HK-2 (cell line): ENCODE measurements around the gene LRRC45.

Experiments used
- DNase-seq: peaks from one replicate; pipeline ENCODE4 v3.0.0-alpha.2; 2018; ENCODE audit not compliant: unreplicated experiment

LRRC45 gene

DNA sequence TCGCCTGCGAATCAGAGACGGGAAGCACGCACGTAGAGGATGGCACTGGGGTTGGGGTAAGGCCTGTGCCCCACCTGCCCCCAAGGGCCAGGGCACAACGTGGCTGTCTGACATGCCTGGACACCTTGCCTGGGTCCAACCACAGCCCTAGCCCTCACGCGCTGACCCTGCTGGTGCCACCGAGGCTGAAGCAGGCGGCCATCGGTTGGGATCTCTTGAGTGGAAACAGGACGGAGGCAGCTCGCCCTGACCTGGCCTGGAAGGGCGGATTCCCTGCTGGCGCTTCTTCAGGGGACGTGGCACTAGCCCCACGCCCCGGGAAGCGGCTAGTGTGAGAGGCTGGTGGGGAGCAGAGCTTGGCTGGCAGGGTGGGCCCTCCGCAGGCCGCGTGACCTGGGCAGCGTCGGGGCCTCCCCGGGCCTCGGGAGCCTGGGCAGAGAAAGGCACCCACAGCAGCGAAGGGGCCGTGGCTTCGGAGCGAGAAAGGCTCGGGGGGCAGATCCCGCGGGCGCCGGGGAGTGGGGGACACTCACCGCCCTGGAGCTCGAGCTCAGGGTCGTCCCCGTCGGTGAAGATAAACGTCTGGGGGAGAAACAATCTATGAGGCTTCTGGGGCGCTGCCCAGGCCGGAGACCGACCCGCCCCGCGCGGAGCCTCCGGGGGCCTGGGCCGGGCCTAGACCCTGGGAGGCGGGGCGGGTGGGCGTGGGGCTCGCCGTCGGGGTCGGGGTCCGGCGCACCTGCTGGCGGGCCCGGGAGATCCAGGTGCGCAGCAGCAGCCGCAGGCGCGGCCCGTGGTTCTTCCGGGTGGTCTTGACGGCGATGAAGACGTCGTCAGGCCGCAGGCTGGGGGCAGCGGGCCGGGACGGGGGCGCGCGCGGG, 27.9 kb downstream of the LRRC45 start:
- no peak for DNase-seq

DNA sequence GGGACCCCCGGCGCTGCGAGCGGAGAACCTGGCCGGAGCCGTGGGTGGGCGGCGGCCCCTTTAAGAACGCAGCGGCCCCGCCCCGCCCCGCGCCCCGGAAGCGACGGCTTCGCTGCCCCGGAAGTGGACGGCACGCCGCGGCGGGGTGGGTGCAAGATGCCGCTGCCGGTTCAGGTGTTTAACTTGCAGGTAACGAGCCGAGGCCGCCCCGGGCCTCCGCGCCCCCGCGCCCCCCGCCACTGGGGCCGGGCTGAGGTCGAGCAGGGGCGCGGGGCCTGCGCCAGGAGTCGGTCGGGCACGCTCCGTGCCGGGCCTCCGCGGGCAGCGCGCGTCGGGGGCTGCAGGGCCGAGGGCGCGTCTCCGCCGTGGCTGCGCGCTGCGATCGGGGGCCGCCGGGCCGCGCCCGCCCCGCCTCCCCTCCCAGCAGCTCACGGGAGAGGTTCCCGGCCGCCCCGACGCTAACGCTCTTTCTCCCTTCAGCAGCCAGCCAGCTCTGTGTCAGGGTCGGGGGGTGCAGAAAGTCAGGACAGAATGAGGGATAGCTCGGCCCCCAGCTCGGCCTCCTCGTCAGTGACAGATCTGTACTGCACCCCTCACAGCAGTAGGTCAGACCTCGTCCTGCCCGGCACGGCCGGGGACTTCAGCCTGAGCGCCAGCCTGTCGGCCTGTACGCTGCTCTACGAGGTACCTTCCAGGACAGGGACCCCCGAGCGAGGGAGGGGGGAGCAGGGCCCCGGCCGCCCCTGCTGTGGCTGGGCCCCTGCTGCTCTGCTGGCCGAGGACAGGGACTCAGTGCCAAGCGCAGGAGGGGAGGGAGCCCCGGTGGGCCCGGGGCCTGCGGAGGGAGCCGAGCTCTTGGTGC, 28.9 kb downstream of the LRRC45 start, which contains the start of the genes GPS1 and RFNG:
GPS1 (plus strand) TSS at position 123 of the 862 bp plus-strand sequence; CDS start at position 157, 34 bp downstream.
RFNG (minus strand) TSS at position 36 of the 862 bp plus-strand sequence. CDS start 45 bp downstream, outside the sequence.
- DNase-seq = peak; percentile 67

DNA sequence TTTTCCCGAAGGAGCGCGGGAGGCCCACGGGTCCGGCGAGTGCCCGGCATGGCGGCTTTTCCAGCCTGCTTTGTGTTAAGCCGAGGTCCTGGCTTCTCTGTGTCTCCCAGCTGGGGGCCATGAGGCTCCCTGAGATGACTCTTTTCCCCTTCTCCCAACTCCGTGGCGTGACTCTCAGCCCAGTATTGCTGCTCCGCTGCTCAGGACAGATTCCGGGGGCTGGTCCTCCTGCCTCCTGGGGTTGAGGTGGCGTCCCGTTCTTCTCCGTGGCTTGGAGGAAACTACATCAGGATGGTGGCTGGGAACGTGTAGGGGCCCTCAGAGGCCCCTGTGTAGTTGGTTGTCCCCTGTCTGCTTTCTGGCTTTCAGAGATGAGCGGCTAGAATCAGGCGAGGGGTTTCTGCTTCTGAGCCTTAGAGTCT, 29.5 kb downstream of the LRRC45 start:
- DNase-seq = no peak

DNA sequence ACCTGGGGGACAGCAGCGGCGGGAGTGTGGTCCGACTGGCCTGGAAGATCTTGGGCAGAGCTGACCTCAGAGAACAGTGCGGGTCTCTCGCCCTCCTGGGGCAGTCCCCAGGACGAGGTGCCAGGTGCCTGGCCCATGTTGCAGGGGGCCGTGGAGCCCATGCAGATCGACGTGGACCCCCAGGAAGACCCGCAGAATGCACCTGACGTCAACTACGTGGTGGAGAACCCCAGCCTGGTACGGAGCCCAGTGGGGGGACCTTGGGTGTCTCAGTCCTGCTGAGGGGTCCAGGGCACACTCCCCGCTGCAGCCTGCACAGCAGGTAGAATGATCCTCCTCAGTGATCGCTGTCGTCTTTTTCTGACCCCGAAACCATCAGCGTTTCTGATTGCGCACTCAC, 30.0 kb downstream of the LRRC45 start:
- no peak for DNase-seq

DNA sequence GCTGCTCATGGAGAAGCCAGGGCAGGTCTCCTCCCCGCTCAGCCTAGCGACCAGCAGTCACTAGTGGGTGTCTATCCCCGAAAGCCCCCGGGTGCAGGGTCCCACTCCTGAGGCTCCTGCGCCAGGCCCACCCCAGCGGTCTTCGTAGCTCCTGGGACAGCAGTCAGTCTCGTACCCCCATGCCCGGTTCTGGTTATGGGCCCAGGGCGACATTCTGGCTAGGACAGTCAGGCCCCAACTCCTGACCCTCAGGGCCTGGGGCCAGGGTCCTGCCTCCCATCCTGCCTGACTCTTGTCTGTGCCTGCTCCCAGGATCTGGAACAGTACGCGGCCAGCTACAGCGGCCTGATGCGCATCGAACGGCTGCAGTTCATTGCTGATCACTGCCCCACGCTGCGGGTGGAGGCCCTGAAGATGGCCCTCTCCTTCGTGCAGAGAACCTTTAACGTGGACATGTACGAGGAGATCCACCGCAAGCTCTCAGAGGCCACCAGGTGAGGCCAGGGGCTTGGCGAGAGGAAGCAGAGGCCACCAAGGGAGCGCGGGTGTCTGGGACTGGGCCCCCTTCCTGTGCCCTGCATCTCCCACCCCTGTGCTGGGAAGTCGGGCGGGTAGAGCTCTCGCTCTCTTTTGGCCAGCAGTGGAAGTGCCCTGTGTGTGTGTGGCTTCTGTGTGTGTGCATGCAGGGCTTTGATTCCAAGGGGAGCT, 30.6 kb downstream of the LRRC45 start:
- no peak for DNase-seq

DNA sequence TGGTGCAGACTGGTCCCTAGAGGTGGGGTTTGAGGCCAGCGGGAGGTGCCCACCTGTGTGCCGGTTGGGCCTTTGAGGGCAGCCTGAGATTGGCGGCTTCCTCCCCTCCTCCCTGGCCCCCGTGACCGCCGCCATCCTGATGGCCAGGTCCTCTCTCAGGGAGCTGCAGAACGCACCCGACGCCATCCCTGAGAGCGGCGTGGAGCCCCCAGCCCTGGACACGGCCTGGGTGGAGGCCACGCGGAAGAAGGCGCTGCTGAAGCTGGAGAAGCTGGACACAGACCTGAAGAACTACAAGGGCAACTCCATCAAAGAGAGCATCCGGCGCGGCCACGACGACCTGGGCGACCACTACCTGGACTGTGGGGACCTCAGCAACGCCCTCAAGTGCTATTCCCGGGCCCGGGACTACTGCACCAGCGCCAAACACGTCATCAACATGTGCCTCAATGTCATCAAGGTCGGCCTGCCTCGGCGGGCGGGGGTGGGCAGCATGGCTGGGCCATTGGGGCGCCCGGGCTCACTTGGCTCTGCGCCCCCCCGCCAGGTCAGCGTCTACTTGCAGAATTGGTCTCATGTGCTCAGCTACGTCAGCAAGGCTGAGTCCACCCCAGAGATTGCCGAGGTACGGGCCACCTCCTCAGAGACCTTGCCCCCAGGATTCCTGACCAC, 31.4 kb downstream of the LRRC45 start:
- DNase-seq = no peak

DNA sequence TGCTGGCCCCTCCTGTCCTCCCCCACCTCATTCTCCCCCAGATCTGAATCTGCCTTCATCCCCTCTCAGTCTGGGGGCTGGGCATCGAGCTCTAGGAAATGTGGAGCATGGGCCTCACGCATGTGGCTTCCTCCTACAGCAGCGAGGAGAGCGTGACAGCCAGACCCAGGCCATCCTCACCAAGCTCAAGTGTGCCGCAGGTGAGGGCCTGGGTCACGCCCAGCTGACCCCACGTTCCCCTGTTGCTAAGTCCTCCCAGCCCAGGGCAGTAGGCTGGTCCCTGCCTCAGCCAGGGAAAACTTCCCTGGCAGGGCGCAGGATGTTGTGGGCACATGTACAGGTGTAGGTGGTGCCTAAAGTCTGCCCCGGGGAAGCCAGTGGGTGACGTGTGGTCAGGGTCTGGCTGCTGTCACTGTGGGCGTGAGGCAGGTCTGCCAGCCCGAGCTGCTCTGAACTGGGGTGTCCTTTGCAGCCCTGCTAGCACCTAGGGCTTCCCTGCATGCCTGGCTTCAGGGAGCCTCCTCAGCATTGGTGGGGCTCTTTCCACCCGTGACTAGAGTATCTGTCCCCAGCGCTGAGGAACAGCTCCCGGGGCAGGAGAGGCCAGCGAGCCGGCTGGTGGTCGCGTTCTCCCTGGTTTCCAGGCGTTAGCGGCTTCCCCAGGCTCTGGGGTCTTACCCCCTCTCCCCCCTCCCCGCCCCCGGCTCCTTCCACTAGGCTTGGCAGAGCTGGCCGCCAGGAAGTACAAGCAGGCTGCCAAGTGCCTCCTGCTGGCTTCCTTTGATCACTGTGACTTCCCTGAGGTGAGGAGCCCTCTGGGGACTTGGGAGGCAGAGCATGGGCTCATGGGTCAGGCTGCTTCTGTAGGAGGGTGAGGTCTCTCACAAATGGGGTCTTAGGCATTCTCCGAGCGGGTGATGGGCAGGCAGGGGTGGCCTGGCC, 32.2 kb downstream of the LRRC45 start:
- no peak for DNase-seq

DNA sequence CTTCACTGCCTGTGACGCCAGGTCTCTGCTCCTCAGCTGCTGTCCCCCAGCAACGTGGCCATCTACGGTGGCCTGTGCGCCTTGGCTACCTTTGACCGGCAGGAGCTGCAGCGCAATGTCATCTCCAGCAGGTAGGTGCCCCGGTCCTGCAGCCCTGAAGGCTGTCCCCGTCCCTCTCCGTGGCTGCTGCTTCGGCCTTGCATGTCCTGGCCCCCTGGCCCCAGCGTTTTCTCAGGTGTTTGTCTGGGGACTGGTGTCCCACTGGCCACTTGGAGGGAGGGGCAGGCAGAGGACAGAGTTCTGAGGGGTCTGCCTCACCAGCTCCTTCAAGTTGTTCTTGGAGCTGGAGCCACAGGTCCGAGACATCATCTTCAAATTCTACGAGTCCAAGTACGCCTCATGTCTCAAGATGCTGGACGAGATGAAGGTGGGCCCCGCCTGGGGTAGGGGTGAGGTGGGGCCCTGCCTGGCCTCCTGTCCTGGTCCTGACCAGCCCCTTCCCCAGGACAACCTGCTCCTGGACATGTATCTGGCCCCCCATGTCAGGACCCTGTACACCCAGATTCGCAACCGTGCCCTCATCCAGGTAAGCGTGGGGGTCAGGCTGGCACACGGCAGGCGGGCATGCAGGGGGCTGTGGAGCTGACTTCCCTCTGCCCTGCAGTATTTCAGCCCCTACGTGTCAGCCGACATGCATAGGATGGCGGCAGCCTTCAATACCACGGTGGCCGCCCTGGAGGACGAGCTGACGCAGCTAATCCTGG, 33.0 kb downstream of the LRRC45 start:
- no peak for DNase-seq

DNA sequence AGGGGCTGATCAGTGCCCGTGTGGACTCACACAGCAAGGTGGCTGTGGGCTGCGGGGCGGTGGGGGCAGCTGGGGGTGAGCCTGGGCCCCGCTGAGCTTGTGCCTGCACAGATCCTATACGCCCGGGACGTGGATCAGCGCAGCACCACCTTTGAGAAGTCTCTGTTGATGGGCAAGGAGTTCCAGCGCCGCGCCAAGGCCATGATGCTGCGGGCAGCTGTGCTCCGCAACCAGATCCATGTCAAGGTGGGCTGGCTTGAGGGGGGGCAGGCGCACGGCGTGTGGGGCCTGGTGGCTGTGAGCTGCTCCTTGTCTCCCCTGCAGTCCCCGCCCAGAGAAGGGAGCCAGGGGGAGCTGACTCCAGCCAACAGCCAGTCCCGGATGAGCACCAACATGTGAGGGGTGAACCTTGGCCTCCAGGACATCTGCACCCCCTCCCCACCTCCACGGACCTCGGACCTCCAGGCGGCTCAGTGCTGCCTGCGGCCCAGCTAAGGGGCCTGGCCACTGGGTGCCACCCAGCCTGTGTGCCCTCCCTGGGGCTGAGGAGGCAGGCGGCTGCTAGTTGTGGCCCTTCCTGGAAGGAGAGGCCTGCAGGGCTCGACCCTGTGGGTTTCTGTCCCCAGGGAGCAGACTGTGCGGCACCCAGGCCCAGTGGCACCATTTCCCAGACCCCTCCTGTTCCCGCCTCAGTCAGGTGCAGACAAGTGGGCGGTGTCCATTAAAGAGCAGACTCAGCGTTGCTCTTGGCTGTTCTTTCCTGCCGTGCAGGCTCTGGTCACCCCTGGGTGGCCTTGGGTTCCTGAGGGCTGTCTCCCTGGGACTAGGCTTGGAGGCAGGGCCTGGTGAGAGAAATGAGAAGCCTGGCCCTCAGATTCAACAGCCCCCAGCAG, 33.9 kb downstream of the LRRC45 start:
- DNase-seq = no peak

DNA sequence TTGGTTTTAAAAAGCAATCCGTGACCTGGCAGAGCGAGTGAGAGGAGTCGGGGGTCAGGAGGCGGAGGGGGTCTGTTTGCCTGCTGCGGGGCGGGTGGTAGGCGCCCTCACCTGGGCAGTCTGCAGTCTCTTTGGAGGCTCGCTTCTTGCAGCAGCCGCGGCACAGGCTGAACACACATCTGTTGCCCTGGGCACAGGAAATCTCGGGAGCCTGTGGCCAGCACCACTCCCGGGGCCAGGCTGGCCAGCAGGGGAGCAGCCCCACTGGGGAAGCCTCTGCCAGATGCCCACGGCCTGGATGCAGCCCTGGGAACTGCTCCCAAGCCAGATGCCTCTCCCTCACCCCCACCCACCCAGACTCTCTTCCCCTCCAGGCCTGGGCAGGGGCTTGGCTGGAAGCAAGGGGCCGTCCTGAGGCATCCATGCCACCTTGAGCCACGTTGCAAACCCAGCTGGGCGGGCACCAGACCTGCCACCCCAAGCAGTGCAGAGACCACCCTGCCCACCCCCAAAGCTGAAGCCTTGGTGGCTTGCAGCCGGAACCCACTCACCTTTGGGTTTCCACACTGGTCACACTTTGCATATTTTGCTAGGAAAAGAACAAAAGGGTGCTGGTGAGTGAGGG, 35.2 kb downstream of the LRRC45 start:
- DNase-seq = no peak

DNA sequence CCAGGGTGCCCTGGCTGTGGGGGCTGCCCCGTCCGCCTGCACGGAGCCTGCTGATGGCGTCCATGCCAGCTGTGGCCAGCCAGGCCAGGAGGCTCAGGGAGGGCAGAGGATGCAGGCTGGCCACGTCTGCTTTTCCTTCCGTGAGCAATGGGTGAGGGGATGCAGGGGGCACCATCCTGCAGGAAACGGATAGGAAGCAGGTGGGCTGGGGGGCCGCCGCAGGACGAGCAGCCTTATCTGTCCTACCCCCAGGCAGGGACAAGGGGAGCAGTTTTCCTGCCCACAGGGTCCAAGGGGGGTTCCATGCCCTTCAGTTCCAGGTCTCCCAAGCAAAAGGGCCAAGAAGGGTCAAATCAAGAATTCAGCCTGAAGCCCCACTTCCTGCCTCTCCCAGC, 35.7 kb downstream of the LRRC45 start:
- DNase-seq = no peak

DNA sequence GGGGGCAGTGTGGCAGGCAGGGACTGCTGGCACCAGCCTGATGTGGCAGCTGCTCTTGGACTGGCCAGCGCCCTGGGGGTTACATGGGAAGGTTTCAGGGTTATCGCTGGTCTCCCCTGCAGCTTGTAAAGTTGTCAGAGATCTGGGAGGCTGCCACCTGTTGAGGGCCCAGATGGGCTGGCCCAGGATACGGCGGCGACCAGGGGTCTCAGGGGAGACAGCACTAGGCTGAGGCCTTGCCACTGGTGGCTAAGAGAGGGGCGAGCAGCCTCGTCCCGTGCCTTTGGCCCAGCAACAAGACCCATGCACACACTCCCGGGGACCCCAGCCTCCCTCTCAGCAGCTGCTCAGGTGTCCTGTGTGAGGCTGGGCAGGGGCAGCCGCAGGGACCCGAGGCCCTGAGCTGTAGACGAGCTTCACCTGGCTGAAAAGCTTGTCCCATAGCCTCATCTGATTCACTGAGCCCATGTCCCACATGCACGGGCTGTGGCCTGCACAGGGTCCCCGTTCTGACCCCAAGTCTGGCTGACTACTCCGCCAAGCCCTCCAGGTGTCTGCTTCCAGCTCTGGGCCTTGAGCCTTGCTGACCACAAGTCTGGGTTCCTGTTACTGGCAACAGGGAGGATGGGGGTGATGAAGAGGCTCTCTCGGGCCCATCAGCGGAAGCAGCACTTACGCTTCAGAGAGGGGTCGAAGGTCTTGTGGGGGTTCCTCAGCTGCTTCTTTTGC, 36.3 kb downstream of the LRRC45 start:
- DNase-seq = no peak

DNA sequence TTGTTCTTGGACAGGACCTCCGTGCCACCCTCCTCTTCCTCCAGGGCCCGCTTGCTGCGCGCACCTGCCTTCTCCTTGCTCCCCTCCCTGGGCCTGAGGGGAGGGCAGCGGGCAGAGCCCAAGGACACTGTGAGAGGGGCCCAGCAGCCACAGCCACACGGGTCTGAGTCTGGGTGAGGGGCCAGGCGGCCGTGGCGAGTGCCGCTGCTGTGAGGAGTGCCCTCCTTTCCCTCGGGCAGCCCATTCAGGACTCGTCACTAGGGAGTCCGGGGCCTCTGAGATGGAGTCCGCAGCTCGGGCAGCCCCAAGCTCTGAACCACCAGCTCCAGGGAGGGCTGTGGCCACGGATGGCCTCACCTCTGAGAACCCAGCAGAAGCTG, 36.9 kb downstream of the LRRC45 start:
- no peak for DNase-seq

DNA sequence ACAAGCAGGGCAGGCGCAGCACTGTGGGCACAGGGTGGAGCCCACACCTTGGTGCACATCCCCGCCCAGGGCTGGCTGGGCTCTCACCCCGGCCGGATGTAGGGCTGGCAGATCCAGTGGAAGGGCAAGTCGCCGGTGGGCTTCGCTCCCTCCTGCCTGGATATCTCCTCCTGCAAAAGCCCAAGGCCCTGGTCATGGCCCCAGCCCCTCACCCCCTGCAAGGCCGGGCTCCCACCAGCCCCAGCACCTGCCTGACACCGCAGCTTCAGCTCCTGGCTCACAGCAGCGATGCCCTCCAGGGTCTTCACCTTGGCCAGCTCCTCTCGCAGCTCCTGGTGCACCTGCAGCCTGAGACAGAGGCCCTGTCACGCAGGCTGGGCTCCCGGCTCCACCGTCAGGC, 37.5 kb downstream of the LRRC45 start:
- DNase-seq = no peak

DNA sequence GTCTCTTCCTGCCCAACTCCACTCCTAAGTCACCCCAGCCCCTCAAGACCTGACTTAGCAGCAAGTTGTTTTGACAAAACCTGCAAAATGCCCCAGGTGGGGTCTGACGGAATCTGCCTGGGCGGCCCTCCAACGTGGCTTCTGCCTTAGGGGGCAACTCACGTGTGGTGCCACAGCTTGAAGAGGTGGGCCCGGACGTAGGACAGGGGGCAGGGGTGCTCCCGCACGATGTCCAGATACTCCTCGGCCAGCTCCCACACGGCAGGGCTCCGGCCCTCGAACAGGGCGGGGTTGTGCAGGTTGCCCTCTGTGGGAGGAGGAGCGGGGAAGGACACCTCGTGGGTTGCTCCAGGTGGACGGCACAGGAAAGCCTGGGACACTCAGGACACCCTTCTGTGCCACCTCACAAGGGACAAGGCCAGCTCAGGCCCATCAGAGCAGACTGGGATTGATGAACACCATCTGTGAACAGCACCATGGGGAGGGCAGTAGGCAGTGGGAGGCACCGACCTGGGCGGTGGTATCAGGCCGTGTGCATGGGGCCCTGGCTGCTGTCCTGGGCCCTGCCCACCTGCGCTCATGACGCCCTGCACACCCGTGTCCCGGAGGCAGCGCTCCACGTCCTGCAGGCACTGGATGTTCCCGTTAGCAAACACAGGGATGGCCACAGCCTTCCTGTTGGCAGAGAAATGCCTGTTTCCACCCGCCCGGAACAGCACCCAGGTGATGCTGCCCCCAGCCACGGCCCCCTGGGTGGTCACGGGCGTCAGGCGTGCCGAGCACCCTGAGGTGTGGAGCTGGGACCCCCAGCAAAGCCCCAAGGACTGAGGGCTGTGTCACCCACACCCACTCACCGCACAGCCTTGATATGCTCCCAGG, 38.2 kb downstream of the LRRC45 start:
- DNase-seq = no peak
